IMR-90 (cell line): ENCODE measurements around the gene C20orf144. TPM values are rescaled to one million over a fixed set of nuclear protein-coding genes. Genes with fewer than 3 reads are reported as not detected.

Experiments used
- ATAC-seq: fragments of 200-7000 bp; cut with Tn5 transposase; 2 replicates; pipeline ENCODE4 v1.9.1; 2020; ENCODE audit warnings: low read depth, mild to moderate bottlenecking, moderate library complexity
- BruUV-seq: library from RNA; stranded (reverse); fragments of 400-500 nt; replicated peaks from 2 replicates; lab custom pipeline; 2021; lab: Mats Ljungman, UMichigan
- CTCF ChIA-PET: fragments of 300-600 bp; formaldehyde crosslinking; extraction: SDS; loops from one replicate; lab custom pipeline; 2021; ENCODE audit warnings: antibody characterized with exemption; lab: Yijun Ruan, JAX
- POLR2A ChIA-PET: fragments of 300-600 bp; sonication (Branson Sonifier 250); formaldehyde crosslinking; loops from one replicate; lab custom pipeline; 2022; ENCODE audit warnings: antibody characterized with exemption; ENCODE audit not compliant: unreplicated experiment; lab: Charles Lee
- DNase-seq: peaks from one replicate; pipeline ENCODE4 v3.0.0; 2013
- H2AFZ ChIP-seq: replicated peaks from 2 replicates; pipeline ENCODE3; 2013; ENCODE audit warnings: low read length, mild to moderate bottlenecking; ENCODE audit not compliant: poor library complexity
- H2AK5ac ChIP-seq: 2 replicates; pipeline ENCODE4 v1.6.1; 2013; ENCODE audit warnings: low read depth, low read length, inconsistent platforms
- H2AK9ac ChIP-seq: replicated peaks from 2 replicates; pipeline ENCODE3; 2013; ENCODE audit warnings: mild to moderate bottlenecking, low read depth, low read length, moderate library complexity; ENCODE audit not compliant: poor library complexity
- H2BK120ac ChIP-seq: 2 replicates; pipeline ENCODE4 v1.6.1; 2013; ENCODE audit warnings: low read depth, low read length, inconsistent platforms
- H2BK15ac ChIP-seq: 3 replicates; pipeline ENCODE4 v1.6.1; 2013; ENCODE audit warnings: low read depth, low read length, inconsistent platforms
- H2BK20ac ChIP-seq: 2 replicates; pipeline ENCODE4 v1.6.1; 2013; ENCODE audit warnings: low read depth, mild to moderate bottlenecking, inconsistent platforms, low read length, moderate library complexity
- H2BK5ac ChIP-seq: 2 replicates; pipeline ENCODE4 v1.6.1; 2013; ENCODE audit warnings: mild to moderate bottlenecking, low read depth, low read length, inconsistent platforms; ENCODE audit not compliant: poor library complexity, severe bottlenecking
- H3K14ac ChIP-seq: replicated peaks from 2 replicates; pipeline ENCODE4 v1.6.1; 2013; ENCODE audit warnings: low read depth, low read length, inconsistent platforms
- H3K18ac ChIP-seq: 2 replicates; pipeline ENCODE4 v1.6.1; 2013; ENCODE audit warnings: low read depth, low read length, control low read depth
- H3K23ac ChIP-seq: 2 replicates; pipeline ENCODE4 v1.6.1; 2013; ENCODE audit warnings: low read depth, low read length, inconsistent platforms
- H3K27ac ChIP-seq: 2 replicates; pipeline ENCODE4 v1.5.1; 2013; ENCODE audit warnings: mild to moderate bottlenecking, control low read depth, low read length; ENCODE audit not compliant: insufficient read depth
- H3K27me3 ChIP-seq: 2 replicates; pipeline ENCODE4 v1.6.1; 2013; ENCODE audit warnings: low read length; ENCODE audit not compliant: control insufficient read depth, insufficient read depth
- H3K36me3 ChIP-seq: 2 replicates; pipeline ENCODE4 v1.6.1; 2013; ENCODE audit warnings: low read length, mixed read lengths; ENCODE audit not compliant: control insufficient read depth, insufficient read depth
- H3K4ac ChIP-seq: 2 replicates; pipeline ENCODE4 v1.6.1; 2013; ENCODE audit warnings: low read depth, low read length, inconsistent platforms
- H3K4me1 ChIP-seq: 2 replicates; pipeline ENCODE4 v1.6.1; 2013; ENCODE audit warnings: low read length, mixed read lengths; ENCODE audit not compliant: control insufficient read depth, insufficient read depth
- H3K4me2 ChIP-seq: 2 replicates; pipeline ENCODE4 v1.6.1; 2013; ENCODE audit warnings: low read depth, mild to moderate bottlenecking, control low read depth, low read length, moderate library complexity
- H3K4me3 ChIP-seq: 2 replicates; pipeline ENCODE4 v1.5.1; 2013; ENCODE audit warnings: low read depth, mild to moderate bottlenecking, control low read depth, low read length, moderate library complexity; ENCODE audit not compliant: insufficient read depth
- H3K56ac ChIP-seq: 2 replicates; pipeline ENCODE4 v1.6.1; 2013; ENCODE audit warnings: low read length, inconsistent platforms; ENCODE audit not compliant: insufficient read depth; ENCODE audit errors: extremely low read depth
- H3K79me1 ChIP-seq, 2 experiments: 2 replicates each; pipeline ENCODE4 v1.6.1; 2013; ENCODE audit warnings: low read length in 2 of 2, inconsistent platforms in 1 of 2, low read depth in 1 of 2
- H3K9ac ChIP-seq: 2 replicates; pipeline ENCODE4 v1.6.1; 2013; ENCODE audit warnings: low read depth, low read length, control low read depth
- H3K9me1 ChIP-seq: 2 replicates; pipeline ENCODE4 v1.6.1; 2013; ENCODE audit warnings: low read length, inconsistent platforms; ENCODE audit not compliant: insufficient read depth
- H3K9me3 ChIP-seq: 2 replicates; pipeline ENCODE4 v1.6.1; 2013; ENCODE audit warnings: low read length; ENCODE audit not compliant: control insufficient read depth, insufficient read depth
- H4K20me1 ChIP-seq: 2 replicates; pipeline ENCODE4 v1.6.1; 2013; ENCODE audit warnings: low read length, inconsistent platforms; ENCODE audit not compliant: insufficient read depth
- H4K5ac ChIP-seq: 2 replicates; pipeline ENCODE4 v1.6.1; 2013; ENCODE audit warnings: mild to moderate bottlenecking, low read depth, low read length, control low read depth
- H4K8ac ChIP-seq, 2 experiments: 2 replicates each; pipeline ENCODE4 v1.6.1; 2013; ENCODE audit warnings: low read depth in 2 of 2, low read length in 2 of 2, control low read depth in 1 of 2, inconsistent platforms in 1 of 2
- H4K91ac ChIP-seq: 2 replicates; pipeline ENCODE4 v1.6.1; 2013; ENCODE audit warnings: low read depth, low read length, inconsistent platforms; ENCODE audit not compliant: insufficient read depth
- BHLHE40 ChIP-seq: fragments of 150-350 bp; IDR thresholded peaks from 2 replicates; pipeline ENCODE4 v1.6.1; 2016; ENCODE audit warnings: mild to moderate bottlenecking, low read depth, low read length
- CHD1 ChIP-seq: IDR thresholded peaks from 2 replicates; pipeline ENCODE4 v1.6.1; 2012; ENCODE audit warnings: low read depth, low read length, improper control_type of control experiment
- MXI1 ChIP-seq: IDR thresholded peaks from 2 replicates; pipeline ENCODE4 v1.6.1; 2012; ENCODE audit warnings: low read depth, mild to moderate bottlenecking, low read length, moderate library complexity, borderline replicate concordance
- NFE2L2 ChIP-seq: fragments of 150-350 bp; IDR thresholded peaks from 2 replicates; pipeline ENCODE4 v1.6.1; 2016; ENCODE audit warnings: low read depth, mild to moderate bottlenecking, low read length
- POLR2A ChIP-seq: IDR thresholded peaks from 2 replicates; pipeline ENCODE4 v1.6.1; 2012; ENCODE audit warnings: mild to moderate bottlenecking, low read depth, low read length
- RAD21 ChIP-seq: IDR thresholded peaks from 2 replicates; pipeline ENCODE4 v1.6.1; 2012; ENCODE audit warnings: low read length, improper control_type of control experiment
- SMC3 ChIP-seq: fragments of 150-350 bp; IDR thresholded peaks from 2 replicates; pipeline ENCODE4 v1.6.1; 2016; ENCODE audit warnings: low read depth, mild to moderate bottlenecking, antibody characterized with exemption, low read length, moderate library complexity
- WGBS, 2 experiments: methylation state at CpG; one replicate each; pipeline versions ENCODE4 v1.1.5 to v1.1.7; 2013; ENCODE audit warnings: missing lambda C conversion rate in 2 of 2; ENCODE audit not compliant: insufficient read length in 1 of 2; ENCODE audit errors: extremely low coverage in 2 of 2; 5-methylcytosine and 5-hydroxymethylcytosine counted together
- dilution Hi-C: fragments of 300-500 bp; cut with HindIII; formaldehyde crosslinking; loops from one replicate; pipeline ENCODE4 v1.14.3; 2018; ENCODE audit warnings: low sequenced_read_pairs; ENCODE audit not compliant: unreplicated experiment
- in situ Hi-C: fragments of 300-500 bp; cut with MboI; formaldehyde crosslinking; loops from 3 replicates; pipeline ENCODE4 v1.14.3; 2019; ENCODE audit warnings: low sequenced_read_pairs, inconsistent platforms, mixed read lengths
- intact Hi-C: fragments of 100-400 bp; cut with micrococcal nuclease; formaldehyde crosslinking; loops from 2 replicates; pipeline ENCODE4 v1.10.0; 2022
- polyA plus RNA-seq, 3 experiments: library from polyadenylated mRNA; depleted of rRNA; stranded (reverse); fragments of >200 nt; gene quantifications; 2 replicates each; pipeline ENCODE4 v1.2.3, GENCODE V29; 2012; ENCODE audit warnings: low replicate concordance in 1 of 3
- total RNA-seq: library from RNA; depleted of rRNA; stranded (reverse); fragments of >200 nt; gene quantifications from 2 replicates; pipeline ENCODE4 v1.2.3, GENCODE V29; 2012
- TF ChIP-seq, protein P1 (sequence below): fragments of 150-350 bp; IDR thresholded peaks from 2 replicates; pipeline ENCODE4 v1.6.1; 2017; ENCODE audit warnings: mild to moderate bottlenecking, antibody characterized with exemption, low read length, low read depth
- TF ChIP-seq, protein P2 (sequence below): fragments of 150-350 bp; IDR thresholded peaks from 2 replicates; pipeline ENCODE4 v1.6.1; 2016; ENCODE audit warnings: low read depth, mild to moderate bottlenecking, low read length, moderate library complexity, borderline replicate concordance

The C20orf144 gene
- total and polyA plus RNA-seq, 2 of the 4 experiments (the other 2 are of a cell fraction) = under 0.01 to 0.19 TPM

DNA sequence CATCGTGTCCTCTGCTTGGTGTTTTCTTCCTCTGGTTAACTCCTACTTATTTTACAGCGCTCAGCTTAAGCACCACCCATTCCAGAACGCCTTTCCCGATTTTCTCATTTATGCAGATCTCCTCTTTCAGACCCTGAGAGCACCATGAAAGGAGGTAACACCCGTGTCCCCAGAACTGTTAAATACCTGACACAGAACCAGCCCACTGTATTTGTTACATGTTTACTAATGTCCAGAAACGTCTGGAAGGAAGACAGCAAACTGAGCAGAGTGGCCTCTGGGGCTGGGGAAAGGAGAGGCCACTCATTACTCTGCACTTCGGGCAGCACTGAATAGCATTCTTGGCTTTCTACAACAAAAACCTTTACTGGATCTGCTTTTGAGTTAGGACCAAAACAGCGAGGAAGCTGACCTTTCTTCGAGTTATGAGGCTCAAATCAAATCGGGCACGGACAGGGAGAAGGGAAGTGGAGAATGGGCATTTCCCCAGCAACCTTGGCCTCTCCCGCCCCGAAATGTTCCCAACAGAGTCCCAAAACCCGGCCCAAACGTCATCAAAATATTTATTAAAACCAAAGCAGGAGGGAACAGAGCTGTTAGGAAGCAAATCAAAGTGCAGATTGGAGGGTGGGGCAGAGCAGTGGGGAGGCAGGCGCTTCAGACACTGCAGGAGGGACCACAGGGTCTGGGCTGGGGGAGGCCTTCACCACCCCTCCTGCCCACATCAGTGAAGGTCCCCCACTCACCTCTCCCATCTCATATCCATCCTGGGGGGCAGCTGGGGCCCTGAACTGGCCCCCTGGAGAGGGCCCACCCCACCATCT is 13.2 kb downstream of the C20orf144 start:
- Histone ChIP-seq H3K9ac (peak overlapping the region; percentile 74), H3K14ac (peak overlapping the region; percentile 64), H3K23ac (peak overlapping the region; percentile 86), H3K4me3 (0 out of 2 replicates have a peak overlapping the region, but pooled peaks have one; percentile 94), H3K27me3 (no peaks in the 10 kb centered on the region), H3K36me3 (peaks cover 6% of the 10 kb centered on the region; the same call in 1 of the 2 replicates), H2BK20ac (no peak overlapping the region; the same call in 1 of the 2 replicates), H4K20me1 (peaks cover 23% of the 10 kb centered on the region; the same call in 1 of the 2 replicates), H2AFZ (peak overlapping the region; percentile 92), H3K27ac (peak overlapping the region; percentile 55; the same call in 1 of the 2 replicates), H3K4me1 (peaks cover 27% of the 10 kb centered on the region), H4K91ac (peak overlapping the region; percentile 66), H3K9me3 (no peaks in the 10 kb centered on the region), H4K8ac (peak overlapping the region; percentile 74 to 96), H3K18ac (no peak overlapping the region; the same call in 1 of the 2 replicates), H3K9me1 (peaks cover 20% of the 10 kb centered on the region), H2AK9ac (peak overlapping the region; percentile 94), H3K4me2 (peak overlapping the region; percentile 97), H3K79me1 (peaks cover 8 to 57% of the 10 kb centered on the region in 2 experiments; a peak in 3 of 4 replicates), H2BK15ac (no peak overlapping the region; the same call in 2 of the 3 replicates), H2AK5ac (peak overlapping the region; percentile 70; the same call in 1 of the 2 replicates), H3K4ac (peak overlapping the region; percentile 83), H2BK5ac (peak overlapping the region; percentile 55), H4K5ac (peak overlapping the region; percentile 53), H2BK120ac (peak overlapping the region; percentile 67; the same call in 1 of the 2 replicates), H3K56ac (no peak overlapping the region)
- no peak for ATAC-seq
- ChIA-PET POLR2A (no interaction called here), CTCF (no interaction called here)
- in situ Hi-C loops = no loop called here
- TF ChIP-seq CHD1 = no peak
- TF ChIP-seq MXI1 = no peak
- TF ChIP-seq POLR2A = no peak
- TF ChIP-seq BHLHE40 = no peak
- TF ChIP-seq, protein P1, sequence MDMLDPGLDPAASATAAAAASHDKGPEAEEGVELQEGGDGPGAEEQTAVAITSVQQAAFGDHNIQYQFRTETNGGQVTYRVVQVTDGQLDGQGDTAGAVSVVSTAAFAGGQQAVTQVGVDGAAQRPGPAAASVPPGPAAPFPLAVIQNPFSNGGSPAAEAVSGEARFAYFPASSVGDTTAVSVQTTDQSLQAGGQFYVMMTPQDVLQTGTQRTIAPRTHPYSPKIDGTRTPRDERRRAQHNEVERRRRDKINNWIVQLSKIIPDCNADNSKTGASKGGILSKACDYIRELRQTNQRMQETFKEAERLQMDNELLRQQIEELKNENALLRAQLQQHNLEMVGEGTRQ = no peak
- no peak for TF ChIP-seq NFE2L2
- no peak for TF ChIP-seq SMC3
- TF ChIP-seq, protein P2, sequence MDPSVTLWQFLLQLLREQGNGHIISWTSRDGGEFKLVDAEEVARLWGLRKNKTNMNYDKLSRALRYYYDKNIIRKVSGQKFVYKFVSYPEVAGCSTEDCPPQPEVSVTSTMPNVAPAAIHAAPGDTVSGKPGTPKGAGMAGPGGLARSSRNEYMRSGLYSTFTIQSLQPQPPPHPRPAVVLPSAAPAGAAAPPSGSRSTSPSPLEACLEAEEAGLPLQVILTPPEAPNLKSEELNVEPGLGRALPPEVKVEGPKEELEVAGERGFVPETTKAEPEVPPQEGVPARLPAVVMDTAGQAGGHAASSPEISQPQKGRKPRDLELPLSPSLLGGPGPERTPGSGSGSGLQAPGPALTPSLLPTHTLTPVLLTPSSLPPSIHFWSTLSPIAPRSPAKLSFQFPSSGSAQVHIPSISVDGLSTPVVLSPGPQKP = no peak
- no peak for TF ChIP-seq RAD21
- DNase-seq = no peak
- intact Hi-C loops = no loop called here
- dilution Hi-C loops = no loop called here
- BruUV-seq = no TSS peak
- WGBS, 2 experiments = 0% methylated on average over 1 of the region's 16 CpGs; no CpG with 5 or more reads in 1 of the 2 experiments
